Prostate gland (tissue), 2 donors: ENCODE measurements around the gene TOP1. TPM values are rescaled to one million over a fixed set of nuclear protein-coding genes. Genes with fewer than 3 reads are reported as not detected.
A peak's percentile ranks its signal among the peaks of the same experiment; 100 is the strongest.

Experiments
- DNase-seq: peaks from one replicate; pipeline ENCODE4 v3.0.0-alpha.2; 2019; ENCODE audit warnings: low spot score
- H3K27ac ChIP-seq, 2 donors: fragments of 200-600 bp; sonication (generic); 2 replicates each; pipeline ENCODE4 v1.5.1; 2017 to 2019
- H3K27me3 ChIP-seq: fragments of 200-600 bp; sonication (generic); replicated peaks from 2 replicates; pipeline ENCODE4 v1.5.1; 2019; ENCODE audit not compliant: insufficient read depth
- H3K36me3 ChIP-seq, 2 donors: fragments of 200-600 bp; sonication (generic); 1 replicate in 1 of 2; 2 replicates in 1 of 2; pipeline versions ENCODE4 v1.5.1 to v1.8.1; 2017 to 2019
- H3K4me1 ChIP-seq: fragments of 200-600 bp; sonication (generic); replicated peaks from 2 replicates; pipeline ENCODE4 v1.5.1; 2019
- H3K4me3 ChIP-seq, 2 donors: fragments of 200-600 bp; sonication (generic); 2 replicates each; pipeline ENCODE4 v1.5.1; 2017 to 2019
- H3K9me3 ChIP-seq: fragments of 200-600 bp; sonication (generic); 2 replicates; pipeline ENCODE4 v1.5.1; 2017
- POLR2A ChIP-seq: fragments of 450-650 bp; IDR thresholded peaks from one replicate; pipeline ENCODE4 v1.6.1; 2016; ENCODE audit warnings: antibody characterized with exemption, mild to moderate bottlenecking
- POLR2AphosphoS5 ChIP-seq: sonication (generic); formaldehyde crosslinking; IDR thresholded peaks from one replicate; pipeline ENCODE4 v1.6.1; 2017; ENCODE audit warnings: antibody characterized with exemption
- WGBS: methylation state at CpG from one replicate; pipeline ENCODE4 v1.1.5; 2018; 5-methylcytosine and 5-hydroxymethylcytosine counted together
- intact Hi-C: fragments of 100-400 bp; cut with DNase I; formaldehyde crosslinking; loops from one replicate; pipeline ENCODE4 v1.14.2; 2022
- total RNA-seq, 2 donors: library from RNA; depleted of rRNA; stranded (reverse); fragments of >200 nt; gene quantifications; one replicate each; pipeline ENCODE4 v1.1.0, GENCODE V29; 2016
- TF ChIP-seq, protein P1 (sequence below), 4 experiments: fragments of 200-600 bp in 2 of 4; fragments of 450-650 bp in 2 of 4; sonication (generic) in 2 of 4; IDR thresholded peaks; 1 replicate in 3 of 4; 2 replicates in 1 of 4; pipeline ENCODE4 v1.5.1; 2016 to 2019; ENCODE audit warnings: antibody characterized with exemption in 4 of 4, mild to moderate bottlenecking in 2 of 4, moderate library complexity in 2 of 4

TOP1 gene
- total RNA-seq, 2 donors from 2014 or later: 32.3 to 36.9 TPM

GRCh38 chr20:41074441-41074840 lies 45.8 kb downstream of the TOP1 start:
- Histone ChIP-seq H3K4me1 (peaks cover 6% of the 10 kb centered on the region), H3K4me3 (no peak overlapping the region), H3K9me3 (no peaks in the 10 kb centered on the region), H3K36me3 (no peaks in the 10 kb centered on the region), H3K27me3 (no peaks in the 10 kb centered on the region), H3K27ac (no peak overlapping the region)
- no peak for TF ChIP-seq POLR2AphosphoS5
- TF ChIP-seq, protein P1, sequence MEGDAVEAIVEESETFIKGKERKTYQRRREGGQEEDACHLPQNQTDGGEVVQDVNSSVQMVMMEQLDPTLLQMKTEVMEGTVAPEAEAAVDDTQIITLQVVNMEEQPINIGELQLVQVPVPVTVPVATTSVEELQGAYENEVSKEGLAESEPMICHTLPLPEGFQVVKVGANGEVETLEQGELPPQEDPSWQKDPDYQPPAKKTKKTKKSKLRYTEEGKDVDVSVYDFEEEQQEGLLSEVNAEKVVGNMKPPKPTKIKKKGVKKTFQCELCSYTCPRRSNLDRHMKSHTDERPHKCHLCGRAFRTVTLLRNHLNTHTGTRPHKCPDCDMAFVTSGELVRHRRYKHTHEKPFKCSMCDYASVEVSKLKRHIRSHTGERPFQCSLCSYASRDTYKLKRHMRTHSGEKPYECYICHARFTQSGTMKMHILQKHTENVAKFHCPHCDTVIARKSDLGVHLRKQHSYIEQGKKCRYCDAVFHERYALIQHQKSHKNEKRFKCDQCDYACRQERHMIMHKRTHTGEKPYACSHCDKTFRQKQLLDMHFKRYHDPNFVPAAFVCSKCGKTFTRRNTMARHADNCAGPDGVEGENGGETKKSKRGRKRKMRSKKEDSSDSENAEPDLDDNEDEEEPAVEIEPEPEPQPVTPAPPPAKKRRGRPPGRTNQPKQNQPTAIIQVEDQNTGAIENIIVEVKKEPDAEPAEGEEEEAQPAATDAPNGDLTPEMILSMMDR (IDR thresholded peaks at IDR 0.05): no peak
- TF ChIP-seq POLR2A: no peak
- no peak for DNase-seq
- intact Hi-C loops: no loop called here

- intact Hi-C loops: loop anchor here (5.0 kb wide), 1 partner anchor 44 kb away; no protein-coding TSS in a partner anchor
- TF ChIP-seq, protein P1 (IDR thresholded peaks at IDR 0.05): no peak
- no peak for TF ChIP-seq POLR2AphosphoS5
- no peak for TF ChIP-seq POLR2A
- H3K27ac ChIP-seq: no peak overlapping the region
- no peaks in the 10 kb centered on the region for H3K36me3 ChIP-seq
- no peaks in the 10 kb centered on the region for H3K9me3 ChIP-seq
- H3K27me3 ChIP-seq: no peaks in the 10 kb centered on the region
- H3K4me3 ChIP-seq: no peak overlapping the region
- no peak for DNase-seq
- peaks cover 6% of the 10 kb centered on the region for H3K4me1 ChIP-seq
- WGBS: 83% methylated on average over 4 of the region's 4 CpGs
Observed at GRCh38 chr20:41076776-41077175, 48.2 kb downstream of the TOP1 start.

DNA sequence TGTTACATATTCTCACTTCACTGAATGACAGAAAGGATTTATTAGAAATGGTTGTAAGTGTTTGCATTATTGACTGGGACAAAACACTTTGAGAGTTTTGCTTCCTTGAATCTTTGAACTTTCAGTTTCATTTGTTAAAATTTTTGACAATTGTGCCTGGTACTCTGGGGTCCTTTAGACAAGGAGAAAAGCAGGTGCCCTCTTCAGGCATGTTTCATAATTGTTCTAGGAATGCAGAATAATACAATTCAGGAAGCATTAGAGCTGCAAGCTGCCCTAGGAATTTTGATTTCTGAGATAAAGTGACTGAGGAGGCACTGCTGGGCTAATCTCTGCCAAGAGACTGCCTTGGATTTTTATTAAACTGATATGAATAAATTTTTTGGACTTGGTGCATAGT lies 49.7 kb downstream of the TOP1 start:
- Histone ChIP-seq H3K27ac (no peak overlapping the region), H3K4me1 (peaks cover 2% of the 10 kb centered on the region), H3K4me3 (no peak overlapping the region), H3K27me3 (no peaks in the 10 kb centered on the region), H3K9me3 (no peaks in the 10 kb centered on the region), H3K36me3 (peaks cover 0 to 5% of the 10 kb centered on the region in 2 donors)
- intact Hi-C loops: loop anchor here (5.0 kb wide), 1 partner anchor 46 kb away; no protein-coding TSS in a partner anchor
- TF ChIP-seq POLR2AphosphoS5 (peak; percentile 76), POLR2A (no peak)
- TF ChIP-seq, protein P1 (IDR thresholded peaks at IDR 0.05): peak in 3 of 4 experiments; percentile 9 to 67 (median 59)
- DNase-seq: peak; percentile 38

- 92% methylated on average over 2 of the region's 2 CpGs for WGBS
- Histone ChIP-seq H3K27me3 (no peaks in the 10 kb centered on the region), H3K4me1 (peaks cover 2% of the 10 kb centered on the region), H3K9me3 (no peaks in the 10 kb centered on the region), H3K4me3 (no peak overlapping the region), H3K27ac (no peak overlapping the region), H3K36me3 (peaks cover 0 to 5% of the 10 kb centered on the region in 2 donors)
- TF ChIP-seq POLR2AphosphoS5: no peak
- TF ChIP-seq POLR2A: no peak
- TF ChIP-seq, protein P1 (IDR thresholded peaks at IDR 0.05): no peak
- intact Hi-C loops: loop anchor here (5.0 kb wide), 1 partner anchor 47 kb away; no protein-coding TSS in a partner anchor
- DNase-seq: no peak
Observed at GRCh38 chr20:41079066-41079465, 50.4 kb downstream of the TOP1 start.

- WGBS: 89% methylated on average over 2 of the region's 2 CpGs
- H3K4me1 ChIP-seq: no peaks in the 10 kb centered on the region
- DNase-seq: no peak
- no peak overlapping the region for H3K27ac ChIP-seq
- H3K27me3 ChIP-seq: no peaks in the 10 kb centered on the region
- H3K9me3 ChIP-seq: no peaks in the 10 kb centered on the region
- TF ChIP-seq POLR2A (no peak), POLR2AphosphoS5 (no peak)
- TF ChIP-seq, protein P1 (IDR thresholded peaks at IDR 0.05): no peak
- intact Hi-C loops: no loop called here
- peaks cover 0 to 5% of the 10 kb centered on the region in 2 donors for H3K36me3 ChIP-seq
- H3K4me3 ChIP-seq: no peak overlapping the region
Observed at GRCh38 chr20:41080866-41081265, 52.2 kb downstream of the TOP1 start.
